Muscle layer of duodenum (tissue), 2 donors: ENCODE measurements around the gene FES.
"Not testable (repeated sequence)": the region's sequence is repeated elsewhere in the genome, so short reads cannot be mapped to it uniquely, and the experiment has no call there.

Experiments used
- H3K27ac ChIP-seq: one replicate; pipeline ENCODE4 v1.7.0; 2013; ENCODE audit warnings: mild to moderate bottlenecking, low read length
- H3K27me3 ChIP-seq: one replicate; pipeline ENCODE4 v1.7.0; 2013; ENCODE audit warnings: low read depth, mild to moderate bottlenecking, control low read depth, low read length
- H3K36me3 ChIP-seq, 2 donors: one replicate each; pipeline ENCODE4 v1.7.0; 2013; ENCODE audit warnings: low read length in 2 of 2, control low read depth in 1 of 2, mild to moderate bottlenecking in 1 of 2; ENCODE audit not compliant: insufficient read depth in 2 of 2, control insufficient read depth in 1 of 2
- H3K4me1 ChIP-seq, 2 donors: one replicate each; pipeline ENCODE4 v1.7.0; 2013; ENCODE audit warnings: low read length in 2 of 2, mild to moderate bottlenecking in 2 of 2, control low read depth in 1 of 2, moderate library complexity in 1 of 2; ENCODE audit not compliant: insufficient read depth in 2 of 2, control insufficient read depth in 1 of 2
- H3K4me3 ChIP-seq, 2 donors: one replicate each; pipeline ENCODE4 v1.7.0; 2013; ENCODE audit warnings: low read length in 2 of 2, low read depth in 1 of 2, mild to moderate bottlenecking in 1 of 2
- H3K9me3 ChIP-seq, 2 donors: one replicate each; pipeline ENCODE4 v1.7.0; 2013; ENCODE audit warnings: low read length in 2 of 2, control low read depth in 1 of 2, mild to moderate bottlenecking in 1 of 2; ENCODE audit not compliant: control insufficient read depth in 1 of 2
- donor health status: healthy.

Gene FES

GRCh38 chr15:90845201-90845949 is 38.9 kb upstream of the FES start:
- Histone ChIP-seq H3K36me3 (no peaks in the 10 kb centered on the region), H3K27ac (no peak overlapping the region), H3K9me3 (no peaks in the 10 kb centered on the region), H3K4me1 (no peaks in the 10 kb centered on the region), H3K27me3 (no peaks in the 10 kb centered on the region), H3K4me3 (no peak overlapping the region)

DNA sequence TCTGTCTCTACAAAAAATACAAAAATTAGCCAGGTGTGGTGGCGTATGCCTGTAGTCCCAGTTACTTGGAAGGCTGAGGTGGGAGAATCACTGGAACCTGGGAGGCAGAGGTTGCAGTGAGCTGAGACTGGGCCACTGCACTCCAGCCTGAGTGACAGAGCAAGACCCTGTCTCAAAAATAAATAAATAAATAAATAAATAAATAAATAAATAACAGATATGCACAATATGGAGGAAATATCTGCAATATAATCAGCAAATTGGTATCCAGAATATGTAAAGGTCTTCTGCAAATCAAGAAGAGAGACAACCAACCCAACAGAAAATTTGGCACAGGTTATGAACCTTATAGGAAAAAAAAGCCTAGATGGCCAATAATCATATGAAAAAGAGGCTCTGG is 34.9 kb upstream of the FES start:
- not testable (repeated sequence) for H3K9me3 ChIP-seq, H3K27ac ChIP-seq, H3K4me1 ChIP-seq, H3K27me3 ChIP-seq, H3K36me3 ChIP-seq, H3K4me3 ChIP-seq

- H3K9me3 ChIP-seq, result no peaks in the 10 kb centered on the region
- no peaks in the 10 kb centered on the region for H3K27me3 ChIP-seq
- H3K27ac ChIP-seq, result no peak overlapping the region
- no peaks in the 10 kb centered on the region for H3K36me3 ChIP-seq
- no peaks in the 10 kb centered on the region for H3K4me1 ChIP-seq
- no peak overlapping the region for H3K4me3 ChIP-seq
These were observed 33.2 kb upstream of the FES start for GRCh38 chr15:90851114-90851513.

DNA sequence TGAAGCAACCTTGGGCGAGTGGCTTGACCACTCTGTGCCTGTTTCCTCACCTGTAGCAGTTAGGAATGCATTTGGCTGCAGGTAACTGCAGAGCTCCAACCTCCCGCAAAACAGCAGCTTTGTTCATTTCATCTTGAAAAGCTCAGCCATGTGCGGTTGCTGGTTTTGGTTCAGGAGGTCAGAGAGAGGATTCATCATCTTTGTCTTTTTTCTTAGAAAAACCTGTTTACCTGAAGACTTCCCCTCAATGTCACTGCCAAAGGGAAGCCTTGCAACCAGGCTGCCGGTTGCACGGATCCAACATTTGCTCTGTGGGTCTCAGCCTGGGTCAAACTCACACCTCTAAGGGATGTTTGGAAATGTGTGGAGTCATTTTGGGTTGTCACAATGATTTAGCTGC is 32.4 kb upstream of the FES start:
- H3K4me1 ChIP-seq, result no peaks in the 10 kb centered on the region
- no peaks in the 10 kb centered on the region for H3K9me3 ChIP-seq
- no peaks in the 10 kb centered on the region for H3K27me3 ChIP-seq
- H3K27ac ChIP-seq, result no peak overlapping the region
- no peak overlapping the region for H3K4me3 ChIP-seq
- no peaks in the 10 kb centered on the region for H3K36me3 ChIP-seq

DNA sequence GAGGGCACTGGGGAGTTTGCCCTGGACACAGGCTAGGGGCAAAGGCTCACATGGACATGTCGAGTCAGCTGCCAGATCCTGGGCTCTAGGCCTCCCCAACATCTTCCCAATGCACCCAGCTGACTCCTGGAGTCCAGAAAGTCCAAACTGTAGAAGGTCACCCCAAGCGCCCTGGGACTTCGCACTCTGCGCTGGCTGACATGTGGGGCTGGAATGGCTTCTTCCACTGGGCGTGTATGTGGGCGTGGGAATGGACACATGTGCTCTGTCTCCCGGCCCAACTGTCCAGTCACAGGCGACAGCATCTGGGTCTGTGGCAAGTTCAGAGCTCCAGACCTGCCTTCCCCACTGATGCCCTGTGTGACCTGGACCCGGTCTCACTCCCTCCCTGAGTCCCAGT is 29.2 kb upstream of the FES start:
- H3K4me1 ChIP-seq, result no peaks in the 10 kb centered on the region
- H3K36me3 ChIP-seq, result no peaks in the 10 kb centered on the region
- no peaks in the 10 kb centered on the region for H3K27me3 ChIP-seq
- H3K9me3 ChIP-seq, result no peaks in the 10 kb centered on the region
- H3K4me3 ChIP-seq, result no peak overlapping the region
- H3K27ac ChIP-seq, result no peak overlapping the region

- H3K9me3 ChIP-seq, result no peaks in the 10 kb centered on the region
- no peaks in the 10 kb centered on the region for H3K27me3 ChIP-seq
- H3K36me3 ChIP-seq, result no peaks in the 10 kb centered on the region
- no peak overlapping the region for H3K27ac ChIP-seq
- H3K4me1 ChIP-seq, result no peaks in the 10 kb centered on the region
- H3K4me3 ChIP-seq, result no peak overlapping the region
These were observed 27.0 kb upstream of the FES start for GRCh38 chr15:90857337-90857736.

DNA sequence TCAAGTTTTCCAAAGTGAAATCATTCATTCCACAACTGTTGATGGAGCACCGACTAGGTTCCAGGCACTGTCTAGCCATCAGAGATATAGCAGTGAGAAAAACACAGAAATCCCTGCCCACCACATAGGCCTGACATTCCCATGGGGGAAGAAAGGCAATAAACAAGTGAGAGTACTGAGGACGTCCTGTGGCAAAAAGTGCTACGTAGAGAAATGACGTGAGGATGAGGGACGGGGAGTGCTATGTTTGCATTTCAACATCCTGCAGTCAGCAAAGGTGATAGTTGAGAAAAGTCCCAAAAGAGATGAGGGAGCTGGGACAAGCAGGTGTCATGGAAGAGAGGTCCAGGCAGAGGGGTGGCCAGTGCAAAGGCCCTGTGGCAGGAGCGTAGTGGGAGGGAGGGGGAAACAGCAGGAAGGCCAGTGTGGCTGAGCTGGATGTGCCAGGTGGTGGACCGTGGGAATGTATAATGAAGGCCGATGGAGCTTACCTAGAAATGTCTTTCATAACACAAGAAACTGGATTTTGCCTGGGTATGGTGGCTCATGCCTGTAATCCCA is 26.3 kb upstream of the FES start:
- Histone ChIP-seq H3K36me3 (no peaks in the 10 kb centered on the region), H3K4me1 (no peaks in the 10 kb centered on the region), H3K27ac (no peak overlapping the region)

DNA sequence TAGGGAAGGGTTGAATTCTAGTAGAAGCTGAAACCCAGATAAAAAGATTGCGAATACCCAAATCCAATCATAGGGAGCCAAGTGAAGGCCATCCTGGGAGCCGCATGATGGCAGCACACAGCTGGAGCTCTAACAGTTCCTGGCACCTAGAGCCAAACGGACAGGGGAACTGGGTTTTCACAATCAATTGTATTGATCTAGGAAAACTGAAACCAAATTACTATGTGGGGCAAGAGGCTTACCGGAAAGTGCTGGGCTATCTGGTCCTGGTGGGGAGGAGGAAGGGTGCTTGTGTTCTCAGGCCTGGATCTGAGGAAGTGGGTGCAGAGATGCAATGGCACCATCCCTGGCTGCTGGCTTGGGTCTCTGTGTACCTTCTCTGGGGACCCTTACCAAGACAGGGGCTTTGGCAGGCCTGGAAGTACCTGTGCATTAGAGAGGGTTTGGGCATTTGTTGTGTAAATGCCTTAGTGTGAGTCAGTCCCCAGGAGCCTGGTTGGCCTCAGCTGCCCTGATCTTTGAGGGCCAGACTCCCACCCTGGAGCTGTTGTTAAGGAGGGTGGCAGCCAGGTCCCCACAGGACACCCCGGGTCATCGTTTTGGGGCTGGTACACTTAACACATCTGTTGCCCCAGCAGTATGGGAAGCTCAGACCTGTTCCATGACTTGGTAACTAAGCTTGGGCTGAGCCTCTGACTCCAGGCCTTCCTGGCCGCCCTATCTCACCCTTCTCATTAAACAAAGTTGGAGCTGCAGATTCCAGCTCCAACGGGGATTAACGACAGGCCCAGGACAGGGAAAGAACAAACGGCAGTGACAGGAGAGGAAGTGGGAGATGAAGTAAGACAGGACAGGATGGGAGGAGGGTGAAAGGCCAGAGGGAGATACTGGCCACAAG is 24.8 kb upstream of the FES start:
- no peaks in the 10 kb centered on the region for H3K9me3 ChIP-seq
- H3K27ac ChIP-seq, result no peak overlapping the region
- no peaks in the 10 kb centered on the region for H3K4me1 ChIP-seq
- H3K4me3 ChIP-seq, result no peak overlapping the region
- no peaks in the 10 kb centered on the region for H3K27me3 ChIP-seq
- H3K36me3 ChIP-seq, result no peaks in the 10 kb centered on the region

More for the DNA sequence above, 26.3 kb upstream of the FES start:
- no peaks in the 10 kb centered on the region for H3K9me3 ChIP-seq
- H3K4me3 ChIP-seq, result no peak overlapping the region
- H3K27me3 ChIP-seq, result no peaks in the 10 kb centered on the region

DNA sequence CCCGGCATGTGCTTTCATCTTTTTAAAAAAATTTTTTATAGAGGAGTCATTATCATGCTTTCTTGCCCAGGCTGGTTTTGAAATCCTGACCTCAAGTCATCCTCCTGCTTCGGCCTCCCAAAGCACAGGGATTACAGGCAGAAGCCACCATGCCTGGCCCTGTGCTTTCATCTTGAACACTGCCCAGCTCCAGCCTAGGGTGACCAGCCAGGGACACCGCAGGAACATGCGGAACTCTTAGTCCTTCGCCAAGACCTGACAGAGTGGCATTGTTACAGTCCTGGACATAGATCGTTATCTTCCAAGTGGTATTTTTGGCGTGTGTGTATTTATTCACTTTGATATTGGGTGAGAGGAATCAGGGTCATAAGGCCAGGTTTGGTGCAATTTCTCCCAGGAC is 23.9 kb upstream of the FES start:
- Histone ChIP-seq H3K4me1 (no peaks in the 10 kb centered on the region), H3K27me3 (no peaks in the 10 kb centered on the region), H3K36me3 (no peaks in the 10 kb centered on the region), H3K27ac (no peak overlapping the region), H3K4me3 (no peak overlapping the region), H3K9me3 (no peaks in the 10 kb centered on the region)

GRCh38 chr15:90860942-90861675 is 23.2 kb upstream of the FES start:
- no peak overlapping the region for H3K27ac ChIP-seq
- H3K27me3 ChIP-seq, result no peaks in the 10 kb centered on the region
- no peaks in the 10 kb centered on the region for H3K36me3 ChIP-seq
- H3K9me3 ChIP-seq, result no peaks in the 10 kb centered on the region
- no peak overlapping the region for H3K4me3 ChIP-seq
- H3K4me1 ChIP-seq, result no peaks in the 10 kb centered on the region

- H3K27me3 ChIP-seq, result no peaks in the 10 kb centered on the region
- H3K27ac ChIP-seq, result no peak overlapping the region
- no peak overlapping the region for H3K4me3 ChIP-seq
- no peaks in the 10 kb centered on the region for H3K4me1 ChIP-seq
- no peaks in the 10 kb centered on the region for H3K36me3 ChIP-seq
- H3K9me3 ChIP-seq, result no peaks in the 10 kb centered on the region
These were observed 21.8 kb upstream of the FES start for GRCh38 chr15:90862487-90862886.
